Erythroblast (primary cell): ENCODE measurements around the gene TMEM266.

Source experiments
- GATA1 ChIP-seq: IDR thresholded peaks from 2 replicates; pipeline ENCODE4 v1.6.1; 2011; ENCODE audit warnings: low read depth, mild to moderate bottlenecking, control low read depth, low read length, moderate library complexity
- POLR2A ChIP-seq: IDR thresholded peaks from 2 replicates; pipeline ENCODE4 v1.6.1; 2011; ENCODE audit warnings: mild to moderate bottlenecking, low read length

GRCh38 chr15:76199106-76200082 is 139.6 kb downstream of the TMEM266 start:
- TF ChIP-seq POLR2A (no peak), GATA1 (no peak)
